ENCODE results near the gene DENND1A.

DENND1A gene

GRCh38 chr9:123772967-123773366 lies 157.0 kb downstream of the DENND1A start:
- no peak overlapping the region for H3K4me3 ChIP-seq (ENCODE audit: low read length)
- no peak for DNase-seq (ENCODE audit: low read depth)
- no peak for TF ChIP-seq CTCF (conservative IDR thresholded peaks at IDR 0.05; ENCODE audit: low read depth, low read length)

GRCh38 chr9:123772374-123772773 lies 157.6 kb downstream of the DENND1A start:
- no peak overlapping the region for H3K4me3 ChIP-seq (ENCODE audit: low read length)
- no peak for DNase-seq (ENCODE audit: low read depth)
- no peak for TF ChIP-seq CTCF (conservative IDR thresholded peaks at IDR 0.05; ENCODE audit: low read depth, low read length)

DNA sequence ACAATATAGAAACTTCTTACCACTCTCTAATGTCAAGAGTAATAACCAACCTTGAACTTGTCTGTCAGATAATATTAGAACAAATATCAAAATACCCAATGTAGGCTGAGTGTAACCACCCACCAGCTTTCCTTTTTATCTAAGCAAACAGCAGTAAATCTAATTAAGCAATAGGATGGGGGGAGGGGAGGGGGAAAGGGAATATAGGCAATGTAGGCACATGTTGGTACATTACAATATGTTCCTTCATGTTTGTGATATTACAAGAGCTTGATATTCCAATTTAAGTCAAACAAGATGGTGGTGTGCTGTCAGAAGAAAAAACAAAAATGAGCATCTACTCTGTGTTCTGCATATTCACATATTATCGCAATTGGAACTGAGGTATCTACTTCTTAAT lies 158.2 kb downstream of the DENND1A start:
- DNase-seq (ENCODE audit: low read depth): no peak
- no peak for TF ChIP-seq CTCF (conservative IDR thresholded peaks at IDR 0.05; ENCODE audit: low read depth, low read length)
- no peak overlapping the region for H3K4me3 ChIP-seq (ENCODE audit: low read length)

- no peak overlapping the region for H3K4me3 ChIP-seq (ENCODE audit: low read length)
- no peak for DNase-seq (ENCODE audit: low read depth)
- no peak for TF ChIP-seq CTCF (conservative IDR thresholded peaks at IDR 0.05; ENCODE audit: low read depth, low read length)
Measured at GRCh38 chr9:123769719-123770118, 160.2 kb downstream of the DENND1A start.

DNA sequence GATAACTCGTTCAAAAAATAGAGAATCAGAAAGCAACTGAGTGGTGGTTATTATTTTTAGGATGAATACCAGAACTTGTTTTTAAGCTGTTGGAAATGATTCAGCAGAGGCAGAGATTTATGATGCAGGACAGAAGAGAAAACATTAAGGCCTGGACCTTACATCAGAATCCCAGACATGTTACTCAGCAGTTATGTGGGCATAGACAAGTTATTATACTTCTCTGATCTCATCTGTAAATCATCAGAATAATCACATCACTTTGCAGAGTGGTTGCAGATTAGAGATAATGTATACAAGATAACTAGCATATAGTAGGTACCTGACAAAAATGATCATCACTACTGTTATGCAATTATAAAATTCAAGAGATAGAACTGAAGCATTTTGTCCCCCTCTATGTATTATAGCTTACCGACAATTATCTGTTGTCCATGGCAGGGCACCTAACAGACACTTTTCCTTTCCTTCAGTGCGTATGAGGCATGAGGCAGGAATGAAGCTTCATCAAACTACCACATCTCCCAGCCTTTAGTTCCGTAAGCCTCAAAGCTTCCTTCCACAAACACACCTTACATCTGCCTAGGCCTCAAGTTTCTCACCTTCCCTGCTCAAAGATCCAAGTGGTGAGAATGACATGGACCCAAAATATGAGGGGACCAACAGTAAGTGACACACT lies 165.9 kb downstream of the DENND1A start:
- no peak for TF ChIP-seq CTCF (conservative IDR thresholded peaks at IDR 0.05; ENCODE audit: low read depth, low read length)
- DNase-seq (ENCODE audit: low read depth): no peak
- H3K4me3 ChIP-seq (ENCODE audit: low read length): no peak overlapping the region

GRCh38 chr9:123761905-123762605 lies 167.9 kb downstream of the DENND1A start:
- DNase-seq (ENCODE audit: low read depth): no peak
- TF ChIP-seq CTCF (conservative IDR thresholded peaks at IDR 0.05; ENCODE audit: low read depth, low read length): no peak
- H3K4me3 ChIP-seq (ENCODE audit: low read length): peak overlapping the region; percentile 0

- no peak for DNase-seq (ENCODE audit: low read depth)
- H3K4me3 ChIP-seq (ENCODE audit: low read length): no peak overlapping the region
- no peak for TF ChIP-seq CTCF (conservative IDR thresholded peaks at IDR 0.05; ENCODE audit: low read depth, low read length)
Measured at GRCh38 chr9:123757960-123758359, 172.0 kb downstream of the DENND1A start.

Data from retinal pigment epithelial cell (primary cell).